Activated CD8-positive, alpha-beta memory T cell treated with anti-CD3 and anti-CD28 coated beads, Interleukin-2, amount 50 U/mL, for 48 hours (primary cell): ENCODE results near the gene ERVK3-1.
"Not testable (repeated sequence)": the region's sequence is repeated elsewhere in the genome, so short reads cannot be mapped to it uniquely, and the experiment has no call there.

Experiments
- DNase-seq: peaks from one replicate; pipeline ENCODE4 v3.0.0-alpha.2; 2020

ERVK3-1 gene

GRCh38 chr19:58346961-58347929 is 42.1 kb downstream of the ERVK3-1 start:
- peak; percentile 87 for DNase-seq

DNA sequence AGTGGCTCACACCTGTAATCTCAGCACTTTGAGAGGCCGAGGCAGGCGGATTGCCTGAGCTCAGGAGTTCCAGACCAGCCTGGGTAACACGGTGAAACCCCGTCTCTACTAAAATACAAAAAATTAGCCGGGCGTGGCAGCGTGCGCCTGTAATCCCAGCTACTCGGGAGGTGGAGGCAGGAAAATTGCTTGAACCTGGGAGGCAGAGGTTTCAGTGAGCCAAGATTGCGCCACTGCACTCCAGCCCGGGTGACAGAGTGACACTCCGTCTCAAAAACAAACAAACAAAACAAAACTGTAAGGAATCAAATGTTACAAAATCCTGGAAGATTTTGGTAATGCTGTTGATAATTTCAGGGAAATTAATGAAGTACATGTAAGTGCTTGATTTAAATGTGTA is 42.9 kb downstream of the ERVK3-1 start:
- DNase-seq, result not testable (repeated sequence)

DNA sequence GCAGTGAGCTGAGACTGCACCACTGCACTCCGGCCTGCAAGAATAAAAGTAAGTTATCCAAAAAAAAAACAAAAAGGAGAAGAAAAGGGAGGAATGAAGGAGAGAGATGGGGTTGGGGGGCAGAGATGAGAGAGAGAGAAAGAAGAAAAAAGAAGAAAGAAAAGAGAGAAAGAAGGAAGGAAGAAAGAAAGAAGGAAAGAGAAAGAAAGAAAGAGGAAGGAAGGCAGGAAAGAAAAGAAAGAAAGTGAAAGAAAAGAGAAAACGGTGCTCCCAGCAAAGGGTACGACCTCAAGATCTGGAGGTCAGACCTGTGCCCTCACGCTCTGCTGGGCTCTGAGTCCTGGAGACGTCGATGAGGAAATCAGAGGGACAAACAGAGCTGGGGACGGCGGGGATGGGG is 44.4 kb downstream of the ERVK3-1 start:
- DNase-seq, result no peak

GRCh38 chr19:58350001-58350861 is 45.1 kb downstream of the ERVK3-1 start:
- DNase-seq, result no peak

GRCh38 chr19:58350871-58351557 is 45.8 kb downstream of the ERVK3-1 start:
- DNase-seq, result no peak

DNA sequence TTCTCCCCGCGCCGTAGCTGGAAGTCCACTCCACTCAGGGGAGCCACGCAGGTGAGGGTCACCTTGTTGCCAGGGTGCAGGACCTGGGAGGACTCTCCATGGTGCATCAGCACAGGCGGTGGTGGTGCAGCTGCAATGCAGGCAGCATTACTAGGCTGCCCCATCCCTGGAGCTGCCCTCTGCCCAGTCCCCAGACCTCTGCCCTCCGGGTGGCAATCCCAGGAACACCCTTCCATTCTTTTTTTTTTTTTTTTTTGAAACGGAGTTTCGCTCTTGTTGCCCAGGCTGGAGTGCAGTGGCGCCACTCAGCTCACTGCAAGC is 46.3 kb downstream of the ERVK3-1 start:
- DNase-seq, result no peak

DNA sequence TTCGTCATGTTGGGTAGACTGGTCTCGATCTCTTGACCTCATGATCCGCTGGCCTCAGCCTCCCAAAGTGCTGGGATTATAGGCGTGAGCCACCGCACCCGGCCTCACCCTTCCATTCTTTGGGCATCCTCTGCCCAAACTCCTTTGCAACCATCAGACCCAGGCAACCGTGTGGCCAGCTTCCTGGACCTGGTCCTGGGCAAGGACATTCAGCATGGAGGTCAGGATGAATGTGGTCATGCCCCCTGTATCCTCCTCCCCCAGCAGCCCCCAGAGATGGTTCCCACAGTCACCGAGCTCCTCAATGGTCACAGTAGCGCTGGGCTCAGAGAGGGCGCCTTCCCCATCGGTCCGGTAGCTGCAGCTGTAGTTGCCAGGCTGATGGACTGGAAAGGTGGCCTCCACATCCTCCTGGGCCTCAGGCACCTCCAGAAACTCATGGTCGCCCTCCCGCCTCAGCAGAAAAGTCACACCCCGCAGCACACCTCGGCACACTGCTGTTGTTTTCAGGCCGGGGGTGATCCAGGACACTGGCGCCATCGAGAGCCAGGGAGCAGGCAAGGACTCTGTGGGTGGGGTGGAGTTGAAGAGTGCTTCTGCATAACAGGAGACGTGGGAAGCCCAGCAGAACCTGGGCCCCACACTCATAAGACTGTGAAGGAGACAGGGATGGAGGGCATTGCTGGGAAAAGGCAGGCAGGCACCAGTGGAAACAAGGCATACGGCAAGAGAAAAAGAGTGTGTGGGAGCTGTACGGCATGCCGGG is 47.0 kb downstream of the ERVK3-1 start:
- DNase-seq, result no peak

GRCh38 chr19:58352760-58353671 is 47.8 kb downstream of the ERVK3-1 start, which contains the start of gene A1BG:
Gene A1BG, minus strand, starts transcription at chr19:58353492. Its CDS starts 55 bp downstream, at chr19:58353437.
- no peak for DNase-seq

GRCh38 chr19:58353717-58354477 is 48.7 kb downstream of the ERVK3-1 start:
- DNase-seq, result no peak

DNA sequence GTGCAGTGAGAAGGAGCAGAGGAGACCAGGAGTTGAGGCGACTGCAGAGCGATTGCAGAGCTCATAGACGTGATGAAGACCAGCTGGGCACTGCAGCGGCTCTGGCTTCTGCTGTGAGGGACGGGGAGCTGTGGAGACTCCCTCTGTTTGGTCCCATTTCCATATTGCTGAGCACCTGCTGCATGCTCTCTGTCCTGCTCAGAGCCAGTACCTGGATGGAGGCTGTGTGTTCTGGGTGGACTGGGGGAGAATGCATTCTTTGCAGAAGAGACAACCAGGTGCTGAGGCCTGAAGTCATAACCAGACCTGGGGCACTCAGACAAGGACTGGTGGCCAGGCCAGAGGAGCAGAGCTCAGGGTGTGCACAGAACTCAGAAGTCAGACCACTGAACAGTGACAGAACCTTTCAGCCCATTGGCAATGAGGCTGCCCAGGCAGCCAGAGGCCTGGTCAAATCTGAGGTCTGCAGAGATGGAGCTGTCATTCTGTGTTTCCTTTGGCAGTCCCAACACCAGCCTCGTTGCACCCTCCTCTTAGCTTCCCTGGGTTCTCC is 49.4 kb downstream of the ERVK3-1 start:
- DNase-seq, result peak; percentile 51

DNA sequence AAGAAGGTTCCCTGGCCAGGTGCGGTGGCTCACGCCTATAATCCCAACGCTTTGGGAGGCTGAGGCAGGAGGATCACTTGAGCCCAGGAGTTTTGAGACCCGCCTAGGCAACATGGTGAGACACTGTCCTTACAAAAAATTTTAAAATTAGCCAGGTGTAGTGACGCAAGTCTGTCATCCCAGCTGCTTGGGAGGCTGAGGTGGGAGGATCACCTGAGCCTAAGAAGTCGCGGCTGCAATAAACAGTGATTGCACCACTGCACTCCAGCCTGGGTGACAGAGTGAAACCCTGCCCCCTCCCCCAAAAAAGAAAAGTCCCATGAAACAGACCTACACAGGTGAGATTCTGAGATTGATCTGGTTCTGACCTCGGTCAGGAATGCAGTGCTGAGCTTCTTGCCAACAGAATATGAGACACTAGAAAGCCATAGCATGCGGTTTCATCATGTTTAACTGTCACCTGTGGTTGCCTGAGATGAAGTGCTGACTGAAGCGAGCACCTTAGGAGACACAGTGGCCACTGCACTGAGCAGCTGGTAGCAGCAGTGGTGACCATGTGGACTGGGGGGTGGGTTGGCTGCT is 50.1 kb downstream of the ERVK3-1 start:
- DNase-seq, result no peak

- peak; percentile 66 for DNase-seq
Observed at GRCh38 chr19:58355908-58356765, 51.0 kb downstream of the ERVK3-1 start.

- peak; percentile 56 for DNase-seq
Observed at GRCh38 chr19:58356766-58357480, 51.7 kb downstream of the ERVK3-1 start.

DNA sequence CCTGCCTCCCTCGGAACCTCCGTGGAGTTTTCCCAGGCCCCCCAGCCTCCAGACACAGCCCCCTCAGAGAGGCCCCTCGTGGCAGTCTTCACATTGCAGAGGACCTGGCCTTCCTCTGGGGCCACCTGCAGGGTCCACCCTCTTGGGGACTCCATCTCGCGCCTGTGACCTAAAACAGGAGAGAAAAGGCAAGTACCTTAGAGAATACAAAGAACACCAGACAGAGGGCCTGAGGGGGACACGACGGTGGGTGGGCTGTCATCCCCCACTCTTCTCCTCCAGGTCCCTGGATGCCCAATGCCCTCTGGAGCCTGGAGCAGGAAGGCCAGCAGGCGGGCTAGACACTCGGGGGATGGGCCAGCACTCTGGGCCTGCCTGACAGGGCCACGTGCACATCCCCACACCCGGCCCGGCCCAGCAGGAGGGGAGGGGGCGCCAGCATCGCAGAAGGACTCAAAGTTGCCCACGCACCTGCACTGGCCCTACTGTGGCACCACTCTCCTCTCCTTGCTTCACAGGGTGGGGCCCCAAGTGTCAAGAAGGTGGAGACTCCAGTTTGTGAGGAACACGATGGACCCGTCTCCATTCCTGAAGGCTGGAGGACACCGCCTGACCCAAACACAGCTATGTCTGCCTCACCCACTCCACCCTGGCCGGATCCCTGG is 52.4 kb downstream of the ERVK3-1 start:
- no peak for DNase-seq

- DNase-seq, result peak; percentile 84
Observed at GRCh38 chr19:58361900-58362271, 56.7 kb downstream of the ERVK3-1 start.

DNA sequence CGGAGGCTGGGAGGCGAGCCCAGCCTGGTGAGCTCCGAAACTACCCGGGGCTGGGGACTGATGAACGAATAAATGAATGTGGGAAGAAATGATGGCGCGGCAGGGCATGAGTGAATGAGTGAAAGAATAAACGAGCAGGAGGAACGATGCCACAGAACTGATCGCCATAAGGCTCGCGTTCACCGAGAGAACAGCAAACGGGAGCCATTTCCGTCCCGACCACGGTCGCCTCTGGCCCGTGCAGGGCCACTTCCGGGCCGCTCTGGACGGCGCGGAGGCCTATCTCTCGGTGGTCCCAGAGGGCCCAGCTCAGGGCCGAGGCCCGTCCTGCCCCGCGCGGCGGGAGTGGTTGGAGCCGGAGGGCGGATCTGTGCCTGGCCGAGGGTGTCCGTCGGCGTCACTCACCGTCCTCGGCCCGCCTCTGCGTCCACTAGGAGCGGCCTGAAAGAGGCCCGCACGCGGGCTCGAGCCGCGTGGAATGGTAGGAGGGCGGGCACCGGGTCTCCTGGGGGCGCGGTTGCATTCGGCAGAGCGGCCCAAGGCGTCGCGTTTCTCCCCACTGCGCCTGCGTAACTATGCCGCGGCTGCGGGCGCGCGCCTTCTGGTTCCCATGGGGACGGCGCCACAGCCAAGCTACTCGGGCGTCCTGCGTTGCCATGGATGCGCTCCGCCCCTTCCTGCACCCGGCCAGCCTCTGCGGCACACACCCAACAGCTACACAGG is 57.3 kb downstream of the ERVK3-1 start, which contains the start of gene ZNF497:
TSS of gene ZNF497 (minus strand) at position 480 of the 723 bp plus-strand sequence. CDS start 5,116 bp downstream, outside the sequence.
- peak; percentile 98 for DNase-seq

- DNase-seq, result no peak
Observed at GRCh38 chr19:58364146-58364545, 59.0 kb downstream of the ERVK3-1 start.
